HG03139 (cell line): Measurements from ENCODE around the gene FAM72A.
"Not testable (repeated sequence)": the region's sequence is repeated elsewhere in the genome, so short reads cannot be mapped to it uniquely, and the experiment has no call there.

Experiments used
- ATAC-seq: cut with Tn5 transposase; IDR thresholded peaks from one replicate; pipeline ENCODE4 v1.9.1; 2021; ENCODE audit not compliant: unreplicated experiment

FAM72A gene

DNA sequence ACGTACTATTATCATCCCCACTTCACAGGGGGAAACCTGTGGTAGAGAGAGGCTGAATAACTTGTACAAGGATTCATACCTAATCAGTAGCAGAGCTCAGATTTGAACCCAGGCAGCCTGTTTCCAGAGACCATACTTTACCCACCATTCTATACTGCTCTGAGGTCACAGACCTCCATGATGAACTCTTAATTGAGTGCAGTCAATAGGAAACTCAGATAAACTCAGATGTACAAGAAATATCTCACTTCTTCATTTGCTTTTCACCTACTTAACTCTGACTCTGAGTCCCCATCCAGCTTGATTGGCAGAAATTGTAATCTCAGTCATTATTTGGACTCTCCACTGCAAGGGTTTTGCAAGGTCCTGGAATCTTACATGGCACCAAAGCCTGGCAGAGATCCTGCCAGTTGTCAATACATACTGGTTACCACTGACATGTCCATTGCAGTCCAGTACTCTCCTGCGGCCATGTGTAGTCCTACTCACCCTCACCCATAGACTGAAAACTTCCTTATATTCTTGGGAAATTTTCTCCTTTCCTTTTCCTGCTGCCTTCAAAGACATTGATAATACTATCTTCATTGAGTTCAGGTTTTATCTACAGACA is 29.4 kb downstream of the FAM72A start:
- ATAC-seq = not testable (repeated sequence)

DNA sequence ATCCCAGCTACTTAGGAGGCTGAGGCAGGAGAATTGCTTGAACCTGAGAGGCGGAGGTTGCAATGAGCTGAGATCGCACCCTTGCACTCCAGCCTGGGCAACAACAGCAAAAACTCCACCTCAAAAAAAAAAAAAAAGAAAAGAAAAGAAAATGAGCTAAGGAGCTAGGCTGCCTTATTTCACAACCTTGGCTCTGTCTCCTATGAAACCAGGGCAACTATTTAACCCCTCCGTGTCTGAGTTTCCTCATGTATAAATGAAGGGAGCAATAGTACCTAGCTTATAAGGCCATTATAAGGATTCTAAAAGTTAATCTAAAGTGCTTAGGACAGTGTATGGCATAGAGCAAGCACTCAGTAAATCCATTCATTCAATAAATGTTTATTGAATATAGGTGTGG is 32.8 kb downstream of the FAM72A start:
- not testable (repeated sequence) for ATAC-seq

DNA sequence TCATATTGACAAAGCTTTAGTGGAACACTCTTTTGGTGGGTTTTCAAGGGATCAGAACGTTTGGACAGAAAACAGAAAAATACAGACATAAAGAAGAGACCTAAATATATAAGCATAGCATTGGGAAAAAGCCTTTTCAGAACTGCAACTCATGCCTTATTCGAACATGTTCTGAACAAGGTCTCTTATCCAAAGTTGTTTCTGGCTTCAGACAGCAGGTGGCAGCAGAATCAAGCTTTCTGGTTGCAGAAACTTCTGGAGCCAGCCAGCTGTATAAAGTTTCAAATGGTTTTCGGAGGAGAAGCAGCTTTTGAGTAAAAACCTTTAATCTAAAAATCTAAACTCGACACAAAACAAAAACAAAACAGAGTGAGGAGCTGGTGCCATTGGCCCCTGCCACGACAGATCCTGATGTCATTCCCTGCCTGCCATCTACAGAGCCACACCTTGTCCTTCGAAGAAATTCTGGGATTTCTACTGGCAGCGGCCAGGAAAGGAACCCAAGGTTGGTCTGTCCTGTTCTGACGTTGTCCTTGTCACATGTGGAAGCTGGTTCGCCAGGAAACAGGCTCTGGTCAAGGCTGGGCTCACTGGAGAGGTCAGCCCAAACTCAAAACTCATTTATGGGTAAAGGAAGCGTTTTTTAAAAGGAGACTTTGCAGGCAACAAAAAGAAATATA is 35.1 kb downstream of the FAM72A start:
- ATAC-seq = peak; percentile 56

DNA sequence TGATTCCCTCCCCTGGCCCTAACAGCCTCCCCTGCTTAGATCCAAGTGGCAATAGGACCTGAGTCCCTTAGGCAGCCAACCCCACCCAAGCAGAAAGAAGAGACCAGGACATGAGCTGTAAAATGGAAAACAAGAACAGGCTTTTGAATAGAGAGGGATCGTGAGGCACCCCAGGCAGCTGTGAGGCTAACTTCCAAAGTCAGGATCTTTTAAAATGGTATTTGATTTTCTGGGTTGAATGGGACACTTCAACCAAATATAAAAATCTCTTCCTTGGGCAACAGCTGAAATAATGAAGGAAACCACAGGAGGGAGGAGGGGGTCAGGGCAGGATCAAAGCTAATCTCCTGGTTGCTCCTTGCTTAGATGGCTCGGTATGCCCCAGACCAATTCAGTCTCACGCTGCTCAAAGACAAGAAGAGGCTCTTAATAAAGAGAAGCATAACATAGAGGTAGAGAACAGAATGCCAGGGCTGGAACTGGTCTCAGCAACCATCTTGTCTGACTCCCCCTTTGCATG is 56.8 kb downstream of the FAM72A start:
- ATAC-seq = no peak

DNA sequence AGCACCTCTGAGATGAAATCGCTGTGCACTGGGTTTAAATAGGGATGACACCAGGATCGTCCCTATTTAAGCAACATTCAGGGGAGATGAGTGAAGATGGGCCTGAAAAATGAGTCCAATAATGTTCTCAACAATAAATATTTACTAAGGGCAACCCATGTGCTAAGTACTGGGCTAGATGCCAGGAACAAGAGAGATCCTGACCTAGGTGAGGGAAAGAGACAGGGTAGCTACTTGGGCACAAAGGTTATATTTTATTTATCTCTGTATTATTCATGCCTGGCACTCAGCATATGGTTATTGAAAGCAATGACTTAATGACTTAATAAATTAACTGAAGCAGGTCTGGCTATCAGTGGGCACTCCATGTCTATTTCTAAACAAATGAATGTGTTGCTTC is 58.0 kb downstream of the FAM72A start:
- no peak for ATAC-seq

DNA sequence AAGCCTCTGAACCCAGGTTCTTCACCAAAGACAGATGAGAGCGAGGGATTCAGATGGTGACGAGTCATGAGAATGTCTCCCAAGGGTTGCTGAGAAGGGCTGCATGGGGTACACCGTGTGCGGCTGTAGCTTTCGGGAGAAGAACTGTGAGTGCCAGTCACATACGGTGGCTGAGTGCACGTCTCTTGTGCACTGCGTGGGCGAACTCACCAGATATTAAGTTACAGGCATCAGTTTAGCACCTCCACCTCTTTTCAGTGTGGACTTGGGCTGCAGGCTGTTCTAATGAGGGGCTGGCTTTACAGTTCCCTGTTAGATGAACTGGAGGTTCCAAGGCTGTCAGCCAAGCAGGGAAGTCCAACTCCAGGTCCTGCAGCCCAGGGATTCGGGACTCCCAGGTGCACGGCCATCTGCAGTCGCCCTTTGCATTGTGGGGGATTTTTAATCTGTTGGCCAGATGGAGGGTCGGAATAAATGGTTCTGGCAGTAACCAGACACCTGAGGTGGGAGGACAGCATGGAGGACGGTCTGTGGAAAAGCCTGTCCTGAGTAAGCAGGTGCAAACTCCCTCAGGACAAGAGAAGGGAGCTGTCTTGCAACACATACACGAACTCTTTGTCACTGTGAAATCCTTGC is 59.0 kb downstream of the FAM72A start:
- no peak for ATAC-seq

DNA sequence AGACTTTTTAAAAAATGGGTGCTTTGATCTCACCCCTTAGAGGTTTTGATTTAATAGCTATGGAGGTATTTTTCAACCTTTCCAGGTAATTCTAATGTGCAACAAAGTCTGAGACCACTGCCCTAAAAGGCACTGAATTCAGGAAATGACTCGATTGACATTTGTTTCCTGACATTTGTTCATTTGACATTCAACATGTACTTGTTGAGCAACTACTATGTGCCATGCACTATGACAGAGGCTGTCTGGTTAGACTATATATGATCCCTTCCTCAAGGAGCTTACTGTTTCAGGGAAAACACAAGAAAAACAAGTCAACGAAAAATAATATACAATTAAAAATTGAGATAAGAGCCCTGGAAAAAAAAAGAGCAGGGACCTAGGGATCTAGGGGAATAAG is 59.9 kb downstream of the FAM72A start:
- no peak for ATAC-seq

DNA sequence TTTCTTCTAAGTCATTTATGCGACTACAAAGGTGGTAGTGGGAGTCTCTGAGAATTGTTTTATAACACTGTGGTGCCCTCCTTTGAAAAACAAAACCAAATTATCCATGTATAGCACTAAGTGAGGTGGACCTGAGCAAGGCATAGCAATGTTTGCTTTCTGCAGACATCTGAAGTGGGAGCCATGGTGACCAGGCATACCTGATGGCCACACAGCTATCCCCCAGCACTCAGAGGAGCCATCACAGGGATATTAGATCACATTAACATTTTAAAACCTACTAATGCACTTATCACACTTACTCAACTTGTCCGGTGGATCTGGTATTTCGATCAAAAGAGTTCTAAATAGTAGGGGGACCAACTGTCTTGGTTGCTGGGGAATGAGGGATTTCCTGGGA is 60.6 kb downstream of the FAM72A start:
- no peak for ATAC-seq

DNA sequence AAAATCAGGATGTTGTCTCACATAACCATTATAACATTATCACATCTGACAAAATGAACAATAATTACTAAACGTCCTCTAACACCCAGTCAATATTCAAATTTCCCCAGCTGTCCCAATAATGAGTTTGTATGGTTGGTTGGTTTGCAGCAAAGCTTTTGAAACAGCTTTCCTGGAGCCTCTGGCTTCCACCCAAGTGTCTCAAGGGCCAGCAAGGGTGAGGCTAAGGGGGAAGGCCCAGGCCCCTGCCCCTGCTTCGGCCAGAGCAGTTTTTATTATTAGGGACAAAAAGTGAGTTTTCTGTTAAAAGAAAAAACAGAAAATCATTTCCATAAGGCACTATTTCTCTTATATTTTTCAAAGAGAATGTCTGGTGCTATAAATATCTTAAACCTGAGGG is 66.4 kb downstream of the FAM72A start:
- no peak for ATAC-seq
